Pulmonary artery endothelial cell (primary cell): ENCODE measurements around the gene SLC25A34. TPM values are rescaled to one million over a fixed set of nuclear protein-coding genes. Genes with fewer than 3 reads are reported as not detected.
"Not testable (repeated sequence)": the region's sequence is repeated elsewhere in the genome, so short reads cannot be mapped to it uniquely, and the experiment has no call there.

Source experiments
- DNase-seq: peaks from one replicate; pipeline ENCODE4 v3.0.0-alpha.2; 2011; ENCODE audit warnings: low read depth, low spot score
- total RNA-seq: library from RNA; depleted of rRNA; stranded (reverse); fragments of >200 nt; gene quantifications from 2 replicates; pipeline ENCODE4 v1.2.3, GENCODE V29; 2014

SLC25A34 gene
- 0.20 and 0.42 TPM in 2 replicates for total RNA-seq

GRCh38 chr1:15736038-15736891 is at the start of gene SLC25A34:
Gene SLC25A34, plus strand, starts transcription at chr1:15736258. Its CDS starts 228 bp downstream, at chr1:15736486.
- DNase-seq = no peak

- no peak for DNase-seq
Measured at GRCh38 chr1:15687446-15687845, 48.6 kb upstream of the SLC25A34 start.

- no peak for DNase-seq
Measured at GRCh38 chr1:15690317-15690716, 45.7 kb upstream of the SLC25A34 start.

- DNase-seq = no peak
Measured at GRCh38 chr1:15691434-15692032, 44.5 kb upstream of the SLC25A34 start.

DNA sequence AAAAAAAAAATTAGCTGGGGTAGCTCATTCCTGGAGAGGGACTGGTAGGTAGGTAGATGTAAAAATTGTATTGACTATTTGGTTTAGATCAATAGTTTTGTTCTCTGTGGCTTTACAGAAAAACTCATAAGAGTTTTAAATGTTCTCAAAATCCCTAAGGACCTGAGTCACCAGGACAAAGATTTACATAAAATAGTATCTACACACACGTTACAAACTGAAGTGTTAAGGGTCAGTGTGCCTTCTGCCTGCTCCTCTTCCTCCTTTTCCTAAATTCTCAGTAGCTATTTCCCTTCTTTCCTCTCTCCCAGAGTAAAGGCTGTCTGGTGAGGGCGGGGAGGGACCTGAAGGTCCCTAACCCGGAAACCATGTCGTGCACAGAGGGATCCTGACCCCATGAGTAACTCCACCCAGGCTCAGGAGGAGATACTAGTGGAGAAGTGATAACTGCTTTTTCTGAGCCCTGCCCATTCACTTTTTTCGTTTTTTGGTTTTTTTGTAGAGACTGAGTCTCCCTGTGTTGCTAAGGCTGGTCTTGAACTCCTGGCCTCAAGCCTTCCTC is 43.9 kb upstream of the SLC25A34 start:
- DNase-seq = no peak

DNA sequence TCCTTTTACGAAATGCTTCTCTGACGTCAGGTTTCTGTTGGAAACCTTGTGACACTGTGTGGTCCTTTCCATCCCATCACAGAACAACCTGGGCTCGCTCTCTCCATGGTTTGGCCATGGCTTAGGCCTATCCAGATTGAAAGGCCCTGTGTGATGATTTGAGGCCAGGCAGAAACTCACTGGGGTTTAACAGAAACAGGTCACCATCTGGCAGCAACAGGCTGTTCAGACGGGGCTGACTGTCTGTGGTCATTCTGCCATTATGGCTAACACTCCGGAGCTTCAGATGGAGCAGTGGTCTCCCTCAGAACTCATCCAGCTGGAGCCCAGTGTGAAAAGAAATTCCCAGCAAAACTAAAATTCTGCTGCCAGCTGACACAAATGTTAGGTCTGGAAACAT is 42.7 kb upstream of the SLC25A34 start:
- no peak for DNase-seq

DNA sequence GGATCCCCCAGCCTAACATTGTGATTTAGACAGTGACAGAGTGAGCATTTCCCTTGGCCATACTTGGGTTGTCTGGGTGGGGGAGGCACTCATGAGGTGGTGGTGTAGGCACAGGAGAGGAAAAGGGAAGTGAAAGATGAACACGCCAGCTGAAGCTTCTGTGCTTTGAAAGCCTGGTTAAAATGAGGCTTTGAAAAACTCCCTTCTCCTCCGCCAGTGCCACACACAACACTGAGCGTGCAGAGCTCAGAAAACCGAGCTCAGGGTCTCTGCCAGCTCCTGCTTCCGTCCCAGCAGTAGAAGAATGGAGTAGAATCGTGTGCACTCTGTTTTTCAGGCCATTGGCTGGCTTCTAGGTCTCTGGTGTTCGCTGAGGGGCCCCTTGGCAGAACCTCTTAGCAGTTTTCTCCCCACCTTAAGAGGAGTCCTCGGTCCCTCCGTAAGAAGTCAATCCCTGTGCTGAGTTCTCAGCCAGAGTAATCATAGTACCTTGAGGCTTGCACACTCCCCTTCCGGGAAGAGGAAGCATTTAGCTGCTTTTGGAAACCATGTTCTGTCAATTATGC is 39.0 kb upstream of the SLC25A34 start:
- no peak for DNase-seq

- no peak for DNase-seq
Measured at GRCh38 chr1:15698201-15698600, 37.9 kb upstream of the SLC25A34 start.

GRCh38 chr1:15699321-15699720 is 36.7 kb upstream of the SLC25A34 start:
- not testable (repeated sequence) for DNase-seq

DNA sequence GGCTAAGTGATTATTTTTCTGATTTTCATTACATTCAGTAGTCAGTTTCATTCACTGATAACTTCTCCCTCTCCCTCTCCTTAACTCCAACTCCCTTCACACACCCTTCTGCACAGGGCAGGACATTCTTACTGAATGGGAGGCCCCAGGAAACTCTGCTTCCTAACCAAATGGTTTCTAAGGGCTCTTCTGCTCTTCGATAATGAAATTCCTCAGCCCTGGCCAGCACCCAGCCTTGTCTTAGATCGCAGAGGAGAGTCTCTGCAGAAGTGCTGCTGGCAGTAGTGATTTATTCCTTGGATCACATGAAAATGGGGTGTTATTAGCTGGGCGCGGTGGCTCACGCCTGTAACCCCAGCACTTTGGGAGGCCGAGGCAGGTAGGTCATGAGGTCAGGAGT is 35.5 kb upstream of the SLC25A34 start:
- DNase-seq = no peak

- DNase-seq = no peak
Measured at GRCh38 chr1:15701784-15702183, 34.3 kb upstream of the SLC25A34 start.

- no peak for DNase-seq
Measured at GRCh38 chr1:15702722-15703550, 33.1 kb upstream of the SLC25A34 start.

DNA sequence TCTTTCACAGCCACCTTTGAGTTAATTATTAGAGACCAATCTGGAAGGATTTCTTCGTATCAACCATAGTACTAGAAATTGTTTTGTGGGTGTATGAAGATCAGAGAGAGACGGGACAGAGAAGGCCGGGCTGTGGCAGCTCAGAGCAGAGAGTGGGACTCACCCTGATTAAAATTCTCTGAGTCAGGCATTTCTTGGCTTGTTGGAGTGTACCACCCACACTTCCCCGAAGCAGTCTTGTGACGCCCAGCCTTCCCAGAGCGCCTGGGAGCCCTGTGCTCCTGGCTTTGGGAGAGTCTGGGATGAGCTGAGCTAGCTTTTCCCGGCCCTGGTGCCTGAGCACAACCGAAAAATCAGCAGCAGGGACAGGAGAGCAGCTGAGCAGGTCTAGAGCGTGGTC is 32.5 kb upstream of the SLC25A34 start:
- peak; percentile 19 for DNase-seq

DNA sequence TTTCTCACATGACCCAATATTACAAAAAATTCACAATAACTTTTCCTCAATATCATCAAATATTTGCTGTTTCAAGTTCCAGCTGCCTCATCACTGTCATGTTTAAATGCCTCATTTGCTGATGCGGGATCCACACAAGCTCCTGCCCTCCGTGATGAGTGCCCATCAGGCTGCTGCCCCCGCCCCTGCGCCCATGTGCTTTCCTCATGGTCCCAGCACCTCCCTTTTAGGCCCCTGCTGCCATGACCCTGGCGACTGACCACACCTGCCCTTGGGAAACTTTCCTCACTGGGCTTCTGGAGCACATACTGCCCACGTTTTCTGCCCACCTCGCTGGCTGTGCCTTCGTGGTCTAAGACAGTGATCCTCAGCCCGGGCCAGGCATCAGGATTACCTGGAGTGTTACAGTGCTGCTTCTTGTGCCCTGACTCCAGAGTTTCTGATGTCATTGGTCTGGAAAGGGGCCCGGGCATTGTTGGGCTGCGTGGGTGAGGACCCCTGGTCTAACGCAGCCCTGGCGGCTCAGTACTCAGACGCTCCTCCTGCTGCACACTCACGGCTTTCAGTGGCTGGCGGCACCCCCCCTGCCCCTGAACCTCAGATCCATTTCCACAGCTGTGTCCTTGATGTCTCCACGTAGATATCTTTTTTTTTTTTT is 31.4 kb upstream of the SLC25A34 start:
- DNase-seq = no peak

- no peak for DNase-seq
Measured at GRCh38 chr1:15705184-15705566, 30.9 kb upstream of the SLC25A34 start.

GRCh38 chr1:15706751-15707150 is 29.3 kb upstream of the SLC25A34 start:
- DNase-seq = no peak

DNA sequence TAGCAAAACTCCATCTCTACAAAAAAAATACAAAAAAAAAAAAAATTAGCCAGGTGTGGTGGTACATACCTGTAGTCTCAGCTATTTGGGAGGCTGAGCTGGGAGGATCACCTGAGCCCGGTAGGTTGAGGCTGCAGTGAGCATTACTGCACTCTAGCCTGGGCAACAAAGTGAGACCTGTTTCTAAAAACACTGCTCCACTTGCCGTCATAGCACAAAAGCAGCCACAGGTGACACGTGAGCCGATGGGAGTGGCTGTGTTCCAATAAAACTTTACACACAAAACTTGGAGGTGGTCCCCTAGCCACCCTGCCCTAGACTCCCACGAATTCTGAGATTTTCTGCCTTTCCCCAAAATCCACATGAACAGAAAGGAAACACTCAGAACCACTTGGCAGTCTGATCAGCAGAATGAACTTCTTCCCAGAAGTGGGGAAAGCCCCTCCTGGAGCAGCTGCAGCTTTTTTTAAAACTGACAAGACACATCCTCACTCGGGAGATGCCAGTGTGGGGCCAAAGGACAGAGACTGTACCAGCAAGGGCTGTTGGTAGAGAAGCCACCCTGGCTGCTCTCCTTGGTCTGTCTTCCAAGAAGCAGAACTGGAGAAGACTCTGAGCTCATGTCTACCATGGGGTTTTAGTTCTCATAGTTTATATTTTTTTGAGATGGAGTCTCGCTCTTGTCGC is 28.7 kb upstream of the SLC25A34 start:
- DNase-seq = no peak

GRCh38 chr1:15708486-15709137 is 27.4 kb upstream of the SLC25A34 start:
- DNase-seq = no peak

DNA sequence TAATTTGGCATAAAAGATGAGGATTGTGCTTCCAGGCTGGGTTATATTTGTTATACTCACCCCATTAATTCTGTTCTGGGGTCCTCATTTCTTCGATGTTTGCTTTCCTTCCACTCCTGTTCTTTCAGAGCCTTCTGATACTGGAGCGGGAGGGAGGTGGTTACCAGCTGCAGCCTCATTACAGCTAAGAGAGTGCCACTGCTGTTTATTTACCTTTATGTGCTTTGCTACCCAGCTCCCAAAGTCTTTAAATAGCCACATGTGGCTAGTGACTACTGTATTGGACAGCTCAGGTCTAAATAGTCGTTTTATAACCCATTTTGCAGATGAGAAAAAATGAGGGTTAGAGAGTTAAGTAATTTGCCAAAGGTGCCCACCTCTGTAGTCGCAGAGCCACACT is 26.8 kb upstream of the SLC25A34 start:
- no peak for DNase-seq

DNA sequence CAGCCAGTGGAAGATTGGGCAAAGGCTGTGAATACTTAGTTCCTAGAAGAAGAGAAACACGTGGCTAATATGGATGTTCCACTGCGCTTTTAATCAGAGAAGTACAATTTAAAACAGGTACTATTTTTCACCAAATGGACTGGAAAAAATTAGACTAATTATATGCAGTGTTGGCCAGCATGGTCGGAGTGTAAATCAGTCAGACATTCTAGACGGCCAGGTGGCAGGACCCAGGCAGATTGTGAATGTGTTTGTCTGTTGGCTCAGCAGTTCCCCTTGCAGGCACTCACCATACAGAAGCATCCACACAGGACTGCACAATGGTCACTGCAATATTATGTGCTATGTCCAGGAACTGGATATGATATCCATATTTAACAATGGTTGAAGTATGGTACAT is 23.9 kb upstream of the SLC25A34 start:
- DNase-seq = no peak
